Type B pancreatic cell (in vitro differentiated cells): ENCODE measurements around the gene CTBP2. TPM values are rescaled to one million over a fixed set of nuclear protein-coding genes. Genes with fewer than 3 reads are reported as not detected.

Source experiments
- DNase-seq: peaks from one replicate; pipeline ENCODE4 v3.0.0; 2021; ENCODE audit warnings: mixed read lengths; ENCODE audit not compliant: unreplicated experiment; ENCODE audit errors: extremely low spot score
- H3K27ac Mint-ChIP-seq: 2 replicates; pipeline ENCODE4 v1.8.0; 2021; ENCODE audit warnings: mild to moderate bottlenecking, mixed read lengths
- H3K27me3 Mint-ChIP-seq: 2 replicates; pipeline ENCODE4 v1.8.0; 2021; ENCODE audit warnings: mixed read lengths
- H3K36me3 Mint-ChIP-seq: 2 replicates; pipeline ENCODE4 v1.8.0; 2021; ENCODE audit warnings: mixed read lengths
- H3K4me1 Mint-ChIP-seq: one replicate; pipeline ENCODE4 v1.8.0; 2021; ENCODE audit warnings: mixed read lengths; ENCODE audit not compliant: unreplicated experiment
- H3K4me3 Mint-ChIP-seq: 2 replicates; pipeline ENCODE4 v1.8.0; 2021; ENCODE audit warnings: mild to moderate bottlenecking, mixed read lengths
- H3K9me3 Mint-ChIP-seq: 2 replicates; pipeline ENCODE4 v1.8.0; 2021; ENCODE audit warnings: mixed read lengths
- CTCF ChIP-seq: fragments of 200-600 bp; sonication (generic); conservative IDR thresholded peaks from 2 replicates; pipeline ENCODE4 v1.5.0; 2021; ENCODE audit warnings: antibody characterized with exemption, mild to moderate bottlenecking
- total RNA-seq: library from RNA; stranded (reverse); gene quantifications from 2 replicates; pipeline ENCODE4 v1.2.1, GENCODE V29; 2021; ENCODE audit warnings: low replicate concordance

Gene CTBP2
- total RNA-seq, 1 donor from 2014 or later: 113 TPM

- Mint-ChIP-seq H3K4me3 (no peak overlapping the region), H3K27me3 (no peaks in the 10 kb centered on the region), H3K36me3 (peaks cover 24% of the 10 kb centered on the region), H3K27ac (peak overlapping the region; percentile 57), H3K9me3 (no peaks in the 10 kb centered on the region), H3K4me1 (peaks cover 58% of the 10 kb centered on the region)
- no peak for TF ChIP-seq CTCF
- DNase-seq: no peak
Observed at GRCh38 chr10:125096371-125096770, 64.0 kb downstream of the CTBP2 start.

GRCh38 chr10:125095776-125096175, 64.6 kb downstream of the CTBP2 start:
- Mint-ChIP-seq H3K9me3 (no peaks in the 10 kb centered on the region), H3K27me3 (no peaks in the 10 kb centered on the region), H3K36me3 (peaks cover 29% of the 10 kb centered on the region), H3K4me1 (peaks cover 57% of the 10 kb centered on the region), H3K4me3 (no peak overlapping the region), H3K27ac (no peak overlapping the region)
- TF ChIP-seq CTCF: no peak
- no peak for DNase-seq

- H3K4me1 Mint-ChIP-seq: peaks cover 56% of the 10 kb centered on the region
- H3K4me3 Mint-ChIP-seq: no peak overlapping the region
- H3K27ac Mint-ChIP-seq: no peak overlapping the region
Observed at GRCh38 chr10:125095228-125095627, 65.1 kb downstream of the CTBP2 start.

GRCh38 chr10:125094806-125095205, 65.6 kb downstream of the CTBP2 start:
- no peaks in the 10 kb centered on the region for H3K9me3 Mint-ChIP-seq
- no peak overlapping the region for H3K4me3 Mint-ChIP-seq
- no peaks in the 10 kb centered on the region for H3K27me3 Mint-ChIP-seq
- TF ChIP-seq CTCF: no peak
- DNase-seq: no peak
- peaks cover 29% of the 10 kb centered on the region for H3K36me3 Mint-ChIP-seq
- peaks cover 56% of the 10 kb centered on the region for H3K4me1 Mint-ChIP-seq
- no peak overlapping the region for H3K27ac Mint-ChIP-seq

More at GRCh38 chr10:125095228-125095627, 65.1 kb downstream of the CTBP2 start:
- peaks cover 29% of the 10 kb centered on the region for H3K36me3 Mint-ChIP-seq
- no peak for TF ChIP-seq CTCF
- no peaks in the 10 kb centered on the region for H3K27me3 Mint-ChIP-seq
- no peaks in the 10 kb centered on the region for H3K9me3 Mint-ChIP-seq
- DNase-seq: no peak

GRCh38 chr10:125093974-125094705, 66.2 kb downstream of the CTBP2 start:
- Mint-ChIP-seq H3K27ac (peak overlapping the region; percentile 53), H3K27me3 (no peaks in the 10 kb centered on the region), H3K4me1 (peaks cover 56% of the 10 kb centered on the region), H3K9me3 (no peaks in the 10 kb centered on the region), H3K4me3 (no peak overlapping the region), H3K36me3 (peaks cover 29% of the 10 kb centered on the region)
- DNase-seq: no peak
- no peak for TF ChIP-seq CTCF
